ENCODE results near the gene KNTC1. TPM values are rescaled to one million over a fixed set of nuclear protein-coding genes. Genes with fewer than 3 reads are reported as not detected.

Gene KNTC1
- total RNA-seq, 1 experiment from 2014 or later: 71.3 TPM

GRCh38 chr12:122614839-122615238, 87.8 kb downstream of the KNTC1 start:
- H3K27me3 Mint-ChIP-seq (ENCODE audit: low read depth): no peaks in the 10 kb centered on the region
- no peak overlapping the region for H3K56ac ChIP-seq (ENCODE audit: insufficient read length, low read depth, low read length)
- no peak overlapping the region for H3K4ac ChIP-seq (ENCODE audit: low read depth, low read length)
- H4K20me1 ChIP-seq (ENCODE audit: control insufficient read depth, insufficient read depth, insufficient read length): no peaks in the 10 kb centered on the region
- no peak overlapping the region for H2AFZ ChIP-seq (ENCODE audit: low read length)
- H4K8ac ChIP-seq (replicated peaks; ENCODE audit: insufficient read length, low read depth, low read length): no peak overlapping the region
- no peak overlapping the region for H2BK12ac ChIP-seq (ENCODE audit: insufficient read length, low read depth, low read length)
- no peak overlapping the region for H4K5ac ChIP-seq (ENCODE audit: insufficient read length, low read depth, low read length)
- DNase-seq: no peak
- no peak overlapping the region for H2BK20ac ChIP-seq (ENCODE audit: low read depth, low read length, poor library complexity, severe bottlenecking)
- no peak overlapping the region for H3K14ac ChIP-seq (ENCODE audit: insufficient read depth, low read length)
- H3K79me2 ChIP-seq (ENCODE audit: insufficient read depth, low read length): no peaks in the 10 kb centered on the region
- no peaks in the 10 kb centered on the region for H3K9me3 ChIP-seq (ENCODE audit: control insufficient read depth, low read depth, low read length)
- H3K4me3 Mint-ChIP-seq: no peak overlapping the region
- H3K27me3 ChIP-seq (ENCODE audit: insufficient read depth, low read length): no peaks in the 10 kb centered on the region
- H3K4me2 ChIP-seq (ENCODE audit: insufficient read depth, insufficient read length, low read length): no peak overlapping the region
- no peak overlapping the region for H2BK5ac ChIP-seq (ENCODE audit: insufficient read length, low read length)
- no peak overlapping the region for H3K27ac Mint-ChIP-seq
- no peak for TF ChIP-seq CTCF (conservative IDR thresholded peaks at IDR 0.05)
- no peak overlapping the region for H4K91ac ChIP-seq (ENCODE audit: insufficient read length, low read depth, low read length)
- no peak overlapping the region for H2AK5ac ChIP-seq (ENCODE audit: insufficient read length, low read length)
- H3K4me1 Mint-ChIP-seq: no peaks in the 10 kb centered on the region
- no peak overlapping the region for H3K23ac ChIP-seq (ENCODE audit: insufficient read length, low read depth, low read length)
- WGBS (ENCODE audit: extremely low coverage, insufficient read length, low lambda C conversion rate): no CpG with 5 or more reads among the region's 1 CpG
- no peaks in the 10 kb centered on the region for H3K9me3 Mint-ChIP-seq
- no peaks in the 10 kb centered on the region for H3K23me2 ChIP-seq (ENCODE audit: insufficient read length, low read depth, low read length, poor library complexity, severe bottlenecking)
- no peak overlapping the region for H3K27ac ChIP-seq (ENCODE audit: insufficient read length, low read depth, low read length)
- H3T11ph ChIP-seq (ENCODE audit: low read length): no peak overlapping the region
- no peaks in the 10 kb centered on the region for H3K4me1 ChIP-seq (ENCODE audit: insufficient read depth, low read length)
- H3K18ac ChIP-seq (ENCODE audit: insufficient read length, low read depth, low read length): no peak overlapping the region
- no peak overlapping the region for H2BK15ac ChIP-seq (ENCODE audit: low read depth, low read length)
- H3K36me3 Mint-ChIP-seq (ENCODE audit: insufficient read depth in 1 of 3, low read depth in 3 of 3): peaks cover 33 to 88% (median 79%) of the 10 kb centered on the region in 3 experiments; a peak in 6 of 7 replicates
- H3K79me1 ChIP-seq (ENCODE audit: insufficient read depth, low read depth, low read length, poor library complexity, severe bottlenecking): no peaks in the 10 kb centered on the region
- no peak overlapping the region for H3K9ac ChIP-seq (ENCODE audit: extremely low read depth, insufficient read length, low read length)
- no peak overlapping the region for H2BK120ac ChIP-seq (ENCODE audit: low read depth, low read length, poor library complexity, severe bottlenecking)

Measured in H9 (cell line).